HEK293T (cell line): Measurements from ENCODE around the gene TOMM7.
A peak's percentile ranks its signal among the peaks of the same experiment; 100 is the strongest.
"Not testable (repeated sequence)": the region's sequence is repeated elsewhere in the genome, so short reads cannot be mapped to it uniquely, and the experiment has no call there.

ENCODE experiments used
- CTCF ChIA-PET: fragments of 350-600 bp; formaldehyde crosslinking; extraction: SDS; loops from one replicate; lab custom pipeline; 2021; ENCODE audit warnings: antibody characterized with exemption, inconsistent platforms; lab: Yijun Ruan, JAX
- POLR2A ChIA-PET: fragments of 350-600 bp; formaldehyde crosslinking; extraction: SDS; loops from one replicate; lab custom pipeline; 2020; ENCODE audit warnings: antibody characterized with exemption, inconsistent platforms; lab: Yijun Ruan, JAX
- DNase-seq: peaks from one replicate; pipeline ENCODE4 v3.0.0; 2012; ENCODE audit warnings: mixed read lengths; ENCODE audit errors: extremely low spot score
- ARNT ChIP-seq: fragments of 450-650 bp; IDR thresholded peaks from 2 replicates; pipeline ENCODE4 v1.6.1; 2017; ENCODE audit warnings: mild to moderate bottlenecking
- BHLHE40 ChIP-seq: fragments of 450-650 bp; IDR thresholded peaks from 2 replicates; pipeline ENCODE4 v1.6.1; 2016; ENCODE audit warnings: mild to moderate bottlenecking, moderate library complexity, borderline replicate concordance
- CTBP1 ChIP-seq: fragments of 450-650 bp; IDR thresholded peaks from 2 replicates; pipeline ENCODE4 v1.6.1; 2016; ENCODE audit warnings: borderline replicate concordance
- ELF4 ChIP-seq: fragments of 450-650 bp; IDR thresholded peaks from 2 replicates; pipeline ENCODE4 v1.6.1; 2017; ENCODE audit warnings: antibody characterized with exemption
- FOXA1 ChIP-seq: fragments of 450-650 bp; IDR thresholded peaks from 2 replicates; pipeline ENCODE4 v1.6.1; 2016; ENCODE audit warnings: mild to moderate bottlenecking
- FOXK2 ChIP-seq: fragments of 450-650 bp; IDR thresholded peaks from 2 replicates; pipeline ENCODE4 v1.6.1; 2016; ENCODE audit warnings: mild to moderate bottlenecking
- FOXM1 ChIP-seq: fragments of 450-650 bp; IDR thresholded peaks from 2 replicates; pipeline ENCODE4 v1.6.1; 2017; ENCODE audit warnings: mild to moderate bottlenecking, borderline replicate concordance
- HDGF ChIP-seq: fragments of 450-650 bp; IDR thresholded peaks from 2 replicates; pipeline ENCODE4 v1.6.1; 2017; ENCODE audit warnings: antibody characterized with exemption, borderline replicate concordance
- L3MBTL2 ChIP-seq: fragments of 450-650 bp; conservative IDR thresholded peaks from 2 replicates; pipeline ENCODE4 v1.6.1; 2016; ENCODE audit warnings: mild to moderate bottlenecking
- LEF1 ChIP-seq: fragments of 450-650 bp; IDR thresholded peaks from 2 replicates; pipeline ENCODE4 v1.6.1; 2017; ENCODE audit warnings: mild to moderate bottlenecking, borderline replicate concordance
- NFRKB ChIP-seq: fragments of 450-650 bp; IDR thresholded peaks from 2 replicates; pipeline ENCODE4 v1.6.1; 2016; ENCODE audit warnings: mild to moderate bottlenecking, moderate library complexity
- PKNOX1 ChIP-seq: fragments of 450-650 bp; IDR thresholded peaks from 2 replicates; pipeline ENCODE4 v1.6.1; 2016
- SP1 ChIP-seq: fragments of 450-650 bp; IDR thresholded peaks from 2 replicates; pipeline ENCODE4 v1.6.1; 2017
- SUZ12 ChIP-seq: fragments of 450-650 bp; IDR thresholded peaks from 2 replicates; pipeline ENCODE4 v1.6.1; 2016; ENCODE audit warnings: mild to moderate bottlenecking
- TARDBP ChIP-seq: fragments of 450-650 bp; IDR thresholded peaks from 2 replicates; pipeline ENCODE4 v1.6.1; 2016
- ZNF384 ChIP-seq: fragments of 450-650 bp; IDR thresholded peaks from 2 replicates; pipeline ENCODE4 v1.6.1; 2016

The TOMM7 gene

GRCh38 chr7:22786290-22786932 lies 36.2 kb downstream of the TOMM7 start:
- TF ChIP-seq CTBP1 (peak; percentile 54; the same call in 1 of the 2 replicates), PKNOX1 (0 out of 2 replicates have a peak, but pooled peaks have one; percentile 17), FOXK2 (no peak)
- DNase-seq = no peak
- CTCF ChIA-PET = no interaction called here
- POLR2A ChIA-PET = no interaction called here

GRCh38 chr7:22784346-22784745 lies 38.3 kb downstream of the TOMM7 start:
- TF ChIP-seq CTBP1 (no peak), L3MBTL2 (no peak), ELF4 (no peak), LEF1 (no peak), NFRKB (no peak), TARDBP (no peak), PKNOX1 (no peak), SUZ12 (no peak), SP1 (no peak), FOXK2 (no peak), HDGF (no peak), FOXA1 (no peak), ARNT (no peak), ZNF384 (no peak), BHLHE40 (no peak), FOXM1 (no peak)
- DNase-seq = no peak
- ChIA-PET CTCF (no interaction called here), POLR2A (no interaction called here)

- ChIA-PET CTCF (interaction anchor here (0.7 to 2.2 kb wide), 3 partner anchors 11 to 38 kb away, joined by 3 to 12 read pairs (median 4); no protein-coding TSS in a partner anchor), POLR2A (no interaction called here)
- no peak for TF ChIP-seq SUZ12
- no peak for TF ChIP-seq SP1
- TF ChIP-seq ZNF384 = no peak
- no peak for TF ChIP-seq ELF4
- no peak for TF ChIP-seq TARDBP
- no peak for TF ChIP-seq CTBP1
- no peak for TF ChIP-seq ARNT
- TF ChIP-seq FOXA1 = no peak
- TF ChIP-seq BHLHE40 = no peak
- TF ChIP-seq FOXK2 = no peak
- no peak for TF ChIP-seq HDGF
- no peak for TF ChIP-seq LEF1
- TF ChIP-seq L3MBTL2 = no peak
- TF ChIP-seq NFRKB = no peak
- TF ChIP-seq FOXM1 = no peak
- no peak for TF ChIP-seq PKNOX1
- no peak for DNase-seq
Observed at GRCh38 chr7:22783421-22783820, 39.2 kb downstream of the TOMM7 start.

- ChIA-PET CTCF (interaction anchor here (0.6 to 2.2 kb wide), 18 partner anchors 8 to 494 kb away, joined by 3 to 12 read pairs (median 3); partner anchors contain the start of gene IL6), POLR2A (no interaction called here)
- TF ChIP-seq CTBP1 = no peak
- no peak for TF ChIP-seq NFRKB
- no peak for TF ChIP-seq FOXM1
- no peak for TF ChIP-seq HDGF
- no peak for TF ChIP-seq ZNF384
- TF ChIP-seq FOXK2 = no peak
- TF ChIP-seq PKNOX1 = no peak
- no peak for TF ChIP-seq BHLHE40
- TF ChIP-seq ELF4 = no peak
- TF ChIP-seq LEF1 = no peak
- TF ChIP-seq TARDBP = no peak
- TF ChIP-seq ARNT = no peak
- no peak for TF ChIP-seq L3MBTL2
- no peak for TF ChIP-seq SP1
- TF ChIP-seq FOXA1 = no peak
- DNase-seq = peak; percentile 79
Observed at GRCh38 chr7:22782616-22783232, 39.9 kb downstream of the TOMM7 start.

- no peak for DNase-seq
- ChIA-PET CTCF (interaction anchor here (0.5 to 2.2 kb wide), 3 partner anchors 29 to 83 kb away, joined by 5 to 10 read pairs (median 7); partner anchors contain the start of gene IL6), POLR2A (no interaction called here)
- TF ChIP-seq FOXK2 (no peak), ARNT (no peak), FOXM1 (no peak), LEF1 (no peak), HDGF (no peak), SP1 (no peak), CTBP1 (no peak), BHLHE40 (no peak), FOXA1 (no peak), L3MBTL2 (no peak), SUZ12 (no peak), TARDBP (no peak), ZNF384 (no peak), ELF4 (no peak), NFRKB (no peak), PKNOX1 (no peak)
Observed at GRCh38 chr7:22781230-22781711, 41.4 kb downstream of the TOMM7 start.

- POLR2A ChIA-PET, DNase-seq: not testable (repeated sequence)
- CTCF ChIA-PET = interaction anchor here (0.6 kb wide), 1 partner anchor 42 kb away, joined by 5 read pairs; no protein-coding TSS in a partner anchor
Observed at GRCh38 chr7:22779730-22780323, 42.8 kb downstream of the TOMM7 start.
